GM19468 (cell line): Measurements from ENCODE around the gene SOX4.

Experiments
- ATAC-seq: cut with Tn5 transposase; IDR thresholded peaks from one replicate; pipeline ENCODE4 v1.9.1; 2021; ENCODE audit warnings: mild to moderate bottlenecking, moderate library complexity, moderate number of reproducible peaks; ENCODE audit not compliant: unreplicated experiment; ENCODE audit errors: extremely low read depth

Gene SOX4

DNA sequence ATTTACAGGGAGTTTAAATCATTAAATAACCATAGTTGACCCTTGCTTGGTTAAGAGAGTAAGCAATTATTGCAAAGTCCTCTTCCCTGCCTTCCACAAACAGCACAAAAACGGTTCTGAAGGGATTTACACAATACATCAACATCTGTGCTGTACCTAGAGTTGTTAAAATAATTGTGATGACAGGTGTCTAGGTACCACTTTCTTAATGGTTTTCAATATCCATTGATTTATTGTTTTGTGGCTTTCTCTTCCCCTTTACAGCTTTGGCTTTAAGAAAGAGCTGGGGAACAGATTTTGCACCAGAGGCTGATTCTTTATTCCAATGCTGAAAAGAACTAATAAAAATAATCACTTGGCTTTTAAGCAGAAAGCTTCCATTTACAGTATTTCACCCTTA is 598 bp upstream of the SOX4 start:
- ATAC-seq = no peak

DNA sequence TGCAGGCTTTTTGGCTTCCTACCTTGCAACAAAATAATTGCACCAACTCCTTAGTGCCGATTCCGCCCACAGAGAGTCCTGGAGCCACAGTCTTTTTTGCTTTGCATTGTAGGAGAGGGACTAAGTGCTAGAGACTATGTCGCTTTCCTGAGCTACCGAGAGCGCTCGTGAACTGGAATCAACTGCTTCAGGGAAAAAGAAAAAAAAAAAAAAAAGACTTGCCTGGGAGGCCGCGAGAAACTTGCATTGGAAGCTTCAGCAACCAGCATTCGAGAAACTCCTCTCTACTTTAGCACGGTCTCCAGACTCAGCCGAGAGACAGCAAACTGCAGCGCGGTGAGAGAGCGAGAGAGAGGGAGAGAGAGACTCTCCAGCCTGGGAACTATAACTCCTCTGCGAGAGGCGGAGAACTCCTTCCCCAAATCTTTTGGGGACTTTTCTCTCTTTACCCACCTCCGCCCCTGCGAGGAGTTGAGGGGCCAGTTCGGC is 420 bp downstream of the SOX4 start:
- no peak for ATAC-seq

DNA sequence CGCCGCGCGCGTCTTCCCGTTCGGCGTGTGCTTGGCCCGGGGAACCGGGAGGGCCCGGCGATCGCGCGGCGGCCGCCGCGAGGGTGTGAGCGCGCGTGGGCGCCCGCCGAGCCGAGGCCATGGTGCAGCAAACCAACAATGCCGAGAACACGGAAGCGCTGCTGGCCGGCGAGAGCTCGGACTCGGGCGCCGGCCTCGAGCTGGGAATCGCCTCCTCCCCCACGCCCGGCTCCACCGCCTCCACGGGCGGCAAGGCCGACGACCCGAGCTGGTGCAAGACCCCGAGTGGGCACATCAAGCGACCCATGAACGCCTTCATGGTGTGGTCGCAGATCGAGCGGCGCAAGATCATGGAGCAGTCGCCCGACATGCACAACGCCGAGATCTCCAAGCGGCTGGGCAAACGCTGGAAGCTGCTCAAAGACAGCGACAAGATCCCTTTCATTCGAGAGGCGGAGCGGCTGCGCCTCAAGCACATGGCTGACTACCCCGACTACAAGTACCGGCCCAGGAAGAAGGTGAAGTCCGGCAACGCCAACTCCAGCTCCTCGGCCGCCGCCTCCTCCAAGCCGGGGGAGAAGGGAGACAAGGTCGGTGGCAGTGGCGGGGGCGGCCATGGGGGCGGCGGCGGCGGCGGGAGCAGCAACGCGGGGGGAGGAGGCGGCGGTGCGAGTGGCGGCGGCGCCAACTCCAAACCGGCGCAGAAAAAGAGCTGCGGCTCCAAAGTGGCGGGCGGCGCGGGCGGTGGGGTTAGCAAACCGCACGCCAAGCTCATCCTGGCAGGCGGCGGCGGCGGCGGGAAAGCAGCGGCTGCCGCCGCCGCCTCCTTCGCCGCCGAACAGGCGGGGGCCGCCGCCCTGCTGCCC is 1.1 kb downstream of the SOX4 start:
- peak; percentile 4 for ATAC-seq

DNA sequence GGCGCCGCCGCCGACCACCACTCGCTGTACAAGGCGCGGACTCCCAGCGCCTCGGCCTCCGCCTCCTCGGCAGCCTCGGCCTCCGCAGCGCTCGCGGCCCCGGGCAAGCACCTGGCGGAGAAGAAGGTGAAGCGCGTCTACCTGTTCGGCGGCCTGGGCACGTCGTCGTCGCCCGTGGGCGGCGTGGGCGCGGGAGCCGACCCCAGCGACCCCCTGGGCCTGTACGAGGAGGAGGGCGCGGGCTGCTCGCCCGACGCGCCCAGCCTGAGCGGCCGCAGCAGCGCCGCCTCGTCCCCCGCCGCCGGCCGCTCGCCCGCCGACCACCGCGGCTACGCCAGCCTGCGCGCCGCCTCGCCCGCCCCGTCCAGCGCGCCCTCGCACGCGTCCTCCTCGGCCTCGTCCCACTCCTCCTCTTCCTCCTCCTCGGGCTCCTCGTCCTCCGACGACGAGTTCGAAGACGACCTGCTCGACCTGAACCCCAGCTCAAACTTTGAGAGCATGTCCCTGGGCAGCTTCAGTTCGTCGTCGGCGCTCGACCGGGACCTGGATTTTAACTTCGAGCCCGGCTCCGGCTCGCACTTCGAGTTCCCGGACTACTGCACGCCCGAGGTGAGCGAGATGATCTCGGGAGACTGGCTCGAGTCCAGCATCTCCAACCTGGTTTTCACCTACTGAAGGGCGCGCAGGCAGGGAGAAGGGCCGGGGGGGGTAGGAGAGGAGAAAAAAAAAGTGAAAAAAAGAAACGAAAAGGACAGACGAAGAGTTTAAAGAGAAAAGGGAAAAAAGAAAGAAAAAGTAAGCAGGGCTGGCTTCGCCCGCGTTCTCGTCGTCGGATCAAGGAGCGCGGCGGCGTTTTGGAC is 2.0 kb downstream of the SOX4 start:
- ATAC-seq = no peak

DNA sequence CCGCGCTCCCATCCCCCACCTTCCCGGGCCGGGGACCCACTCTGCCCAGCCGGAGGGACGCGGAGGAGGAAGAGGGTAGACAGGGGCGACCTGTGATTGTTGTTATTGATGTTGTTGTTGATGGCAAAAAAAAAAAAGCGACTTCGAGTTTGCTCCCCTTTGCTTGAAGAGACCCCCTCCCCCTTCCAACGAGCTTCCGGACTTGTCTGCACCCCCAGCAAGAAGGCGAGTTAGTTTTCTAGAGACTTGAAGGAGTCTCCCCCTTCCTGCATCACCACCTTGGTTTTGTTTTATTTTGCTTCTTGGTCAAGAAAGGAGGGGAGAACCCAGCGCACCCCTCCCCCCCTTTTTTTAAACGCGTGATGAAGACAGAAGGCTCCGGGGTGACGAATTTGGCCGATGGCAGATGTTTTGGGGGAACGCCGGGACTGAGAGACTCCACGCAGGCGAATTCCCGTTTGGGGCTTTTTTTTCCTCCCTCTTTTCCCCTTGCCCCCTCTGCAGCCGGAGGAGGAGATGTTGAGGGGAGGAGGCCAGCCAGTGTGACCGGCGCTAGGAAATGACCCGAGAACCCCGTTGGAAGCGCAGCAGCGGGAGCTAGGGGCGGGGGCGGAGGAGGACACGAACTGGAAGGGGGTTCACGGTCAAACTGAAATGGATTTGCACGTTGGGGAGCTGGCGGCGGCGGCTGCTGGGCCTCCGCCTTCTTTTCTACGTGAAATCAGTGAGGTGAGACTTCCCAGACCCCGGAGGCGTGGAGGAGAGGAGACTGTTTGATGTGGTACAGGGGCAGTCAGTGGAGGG is 2.8 kb downstream of the SOX4 start:
- no peak for ATAC-seq

DNA sequence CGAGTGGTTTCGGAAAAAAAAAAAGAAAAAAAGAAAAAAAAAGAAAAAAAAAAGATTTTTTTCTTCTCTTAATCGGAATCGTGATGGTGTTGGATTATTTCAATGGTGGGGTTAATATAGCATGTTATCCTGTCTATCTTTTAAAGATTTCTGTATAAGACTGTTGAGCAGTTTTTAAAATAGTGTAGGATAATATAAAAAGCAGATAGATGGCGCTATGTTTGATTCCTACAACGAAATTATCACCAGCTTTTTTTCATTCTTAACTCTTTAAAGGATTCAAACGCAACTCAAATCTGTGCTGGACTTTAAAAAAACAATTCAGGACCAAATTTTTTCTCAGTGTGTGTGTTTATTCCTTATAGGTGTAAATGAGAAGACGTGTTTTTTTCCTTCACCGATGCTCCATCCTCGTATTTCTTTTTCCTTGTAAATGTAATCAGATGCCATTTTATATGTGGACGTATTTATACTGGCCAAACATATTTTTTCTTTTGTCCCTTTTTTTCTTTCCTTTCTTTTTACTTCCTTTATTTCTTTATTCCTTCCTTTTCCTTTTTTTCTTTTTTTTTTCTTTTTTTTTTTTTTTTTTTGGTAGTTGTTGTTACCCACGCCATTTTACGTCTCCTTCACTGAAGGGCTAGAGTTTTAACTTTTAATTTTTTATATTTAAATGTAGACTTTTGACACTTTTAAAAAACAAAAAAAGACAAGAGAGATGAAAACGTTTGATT is 3.6 kb downstream of the SOX4 start:
- ATAC-seq = no peak

DNA sequence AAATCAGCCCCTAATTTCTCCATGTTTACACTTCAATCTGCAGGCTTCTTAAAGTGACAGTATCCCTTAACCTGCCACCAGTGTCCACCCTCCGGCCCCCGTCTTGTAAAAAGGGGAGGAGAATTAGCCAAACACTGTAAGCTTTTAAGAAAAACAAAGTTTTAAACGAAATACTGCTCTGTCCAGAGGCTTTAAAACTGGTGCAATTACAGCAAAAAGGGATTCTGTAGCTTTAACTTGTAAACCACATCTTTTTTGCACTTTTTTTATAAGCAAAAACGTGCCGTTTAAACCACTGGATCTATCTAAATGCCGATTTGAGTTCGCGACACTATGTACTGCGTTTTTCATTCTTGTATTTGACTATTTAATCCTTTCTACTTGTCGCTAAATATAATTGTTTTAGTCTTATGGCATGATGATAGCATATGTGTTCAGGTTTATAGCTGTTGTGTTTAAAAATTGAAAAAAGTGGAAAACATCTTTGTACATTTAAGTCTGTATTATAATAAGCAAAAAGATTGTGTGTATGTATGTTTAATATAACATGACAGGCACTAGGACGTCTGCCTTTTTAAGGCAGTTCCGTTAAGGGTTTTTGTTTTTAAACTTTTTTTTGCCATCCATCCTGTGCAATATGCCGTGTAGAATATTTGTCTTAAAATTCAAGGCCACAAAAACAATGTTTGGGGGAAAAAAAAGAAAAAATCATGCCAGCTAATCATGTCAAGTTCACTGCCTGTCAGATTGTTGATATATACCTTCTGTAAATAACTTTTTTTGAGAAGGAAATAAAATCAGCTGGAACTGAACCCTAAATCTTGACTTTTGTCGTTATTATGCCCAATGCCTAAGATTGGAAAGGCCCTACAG is 4.5 kb downstream of the SOX4 start:
- no peak for ATAC-seq

DNA sequence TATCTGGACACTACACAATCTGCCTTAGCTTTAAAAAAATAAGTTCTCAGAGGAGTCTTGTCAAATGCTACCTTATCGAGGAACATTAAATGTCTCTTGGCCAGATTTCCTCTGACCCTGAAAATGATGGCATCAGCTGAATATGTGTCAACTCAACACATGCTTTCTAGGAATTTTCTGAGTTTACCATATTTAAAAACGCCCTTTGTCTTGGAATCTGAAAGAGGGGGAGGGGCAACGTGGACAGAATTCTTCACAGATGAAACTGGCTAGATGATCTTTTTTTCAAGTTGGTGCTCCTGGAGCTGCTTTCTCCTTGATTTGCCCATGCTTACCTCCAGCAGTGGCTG is 5.1 kb downstream of the SOX4 start:
- ATAC-seq = no peak

DNA sequence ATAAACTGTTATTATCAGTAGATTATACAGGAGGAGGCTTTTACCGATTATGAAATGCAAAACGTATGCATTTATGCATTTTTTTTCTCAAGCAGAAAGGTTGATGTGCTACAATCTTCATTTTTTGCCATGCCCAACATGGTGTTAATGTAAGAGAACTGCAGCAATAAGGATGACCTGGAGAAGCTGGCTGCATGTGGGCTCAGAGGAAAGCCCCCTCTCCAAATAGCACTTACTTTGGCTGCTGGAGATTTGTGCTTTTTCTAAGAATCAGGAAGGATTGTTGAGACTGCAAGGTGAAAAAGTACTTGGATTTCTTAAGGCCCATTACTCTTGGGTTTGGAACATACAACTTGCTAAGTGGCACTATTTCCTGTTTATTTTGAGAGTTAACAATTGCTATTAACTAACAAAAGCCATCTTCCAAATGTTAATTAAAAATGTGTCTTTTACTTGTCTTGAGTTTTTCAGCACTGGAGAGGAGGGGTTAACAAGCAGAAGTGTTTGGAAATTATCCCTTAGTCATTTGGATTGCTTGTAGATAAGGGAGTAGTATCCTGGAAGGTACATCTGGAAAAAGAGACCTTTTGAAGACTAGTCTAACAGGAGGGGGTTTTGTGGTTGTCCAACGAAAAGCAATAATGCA is 5.6 kb downstream of the SOX4 start:
- no peak for ATAC-seq

DNA sequence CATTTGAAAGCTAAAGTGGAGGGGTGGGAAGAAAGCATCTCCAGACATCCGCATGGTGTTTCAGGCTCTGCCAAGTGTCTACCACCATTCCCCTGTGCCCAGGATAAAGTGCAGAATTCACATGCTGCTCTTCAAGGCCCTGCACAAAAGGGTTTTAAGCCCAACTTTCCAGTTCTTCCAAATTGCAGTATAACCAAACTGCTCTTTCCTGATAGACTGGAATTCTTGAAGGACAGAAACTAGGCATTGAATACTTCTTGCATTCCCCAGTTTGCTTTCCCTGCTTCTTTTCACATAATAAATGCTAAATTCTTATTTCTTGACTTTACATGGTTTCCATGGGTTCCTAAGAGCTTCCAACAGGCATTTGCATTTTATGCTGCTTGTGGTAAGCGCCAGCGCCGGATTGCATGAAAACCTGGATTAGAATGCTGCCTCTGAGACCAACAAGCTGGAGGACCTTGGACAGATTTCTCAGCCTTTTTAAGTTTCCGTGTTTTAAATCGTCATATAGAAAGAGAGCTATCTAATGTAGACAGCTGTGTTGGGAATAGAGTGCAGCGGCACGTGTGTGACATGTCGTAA is 7.9 kb downstream of the SOX4 start:
- no peak for ATAC-seq

DNA sequence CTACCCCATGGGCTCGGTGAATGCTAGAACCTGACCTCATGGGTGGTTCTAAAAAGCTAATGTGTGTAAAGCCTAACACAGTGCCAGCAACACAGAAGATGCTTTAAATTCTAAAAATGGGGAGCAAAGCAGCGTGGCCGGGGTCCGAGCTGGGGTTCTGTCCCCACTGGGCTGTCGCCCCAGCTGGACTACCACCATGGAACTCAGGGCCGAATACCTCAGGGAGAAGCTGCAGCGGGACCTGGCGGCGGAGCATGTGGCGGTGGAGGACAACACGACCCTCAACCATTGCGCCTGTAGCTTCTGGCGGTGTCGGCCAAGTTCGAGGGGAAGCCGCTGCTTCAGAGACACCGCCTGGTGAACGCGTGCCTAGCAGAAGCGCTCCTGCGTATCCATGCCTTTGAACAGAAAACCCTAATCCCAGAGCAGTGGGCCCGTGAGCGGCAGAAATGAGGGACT is 8.4 kb downstream of the SOX4 start:
- no peak for ATAC-seq

DNA sequence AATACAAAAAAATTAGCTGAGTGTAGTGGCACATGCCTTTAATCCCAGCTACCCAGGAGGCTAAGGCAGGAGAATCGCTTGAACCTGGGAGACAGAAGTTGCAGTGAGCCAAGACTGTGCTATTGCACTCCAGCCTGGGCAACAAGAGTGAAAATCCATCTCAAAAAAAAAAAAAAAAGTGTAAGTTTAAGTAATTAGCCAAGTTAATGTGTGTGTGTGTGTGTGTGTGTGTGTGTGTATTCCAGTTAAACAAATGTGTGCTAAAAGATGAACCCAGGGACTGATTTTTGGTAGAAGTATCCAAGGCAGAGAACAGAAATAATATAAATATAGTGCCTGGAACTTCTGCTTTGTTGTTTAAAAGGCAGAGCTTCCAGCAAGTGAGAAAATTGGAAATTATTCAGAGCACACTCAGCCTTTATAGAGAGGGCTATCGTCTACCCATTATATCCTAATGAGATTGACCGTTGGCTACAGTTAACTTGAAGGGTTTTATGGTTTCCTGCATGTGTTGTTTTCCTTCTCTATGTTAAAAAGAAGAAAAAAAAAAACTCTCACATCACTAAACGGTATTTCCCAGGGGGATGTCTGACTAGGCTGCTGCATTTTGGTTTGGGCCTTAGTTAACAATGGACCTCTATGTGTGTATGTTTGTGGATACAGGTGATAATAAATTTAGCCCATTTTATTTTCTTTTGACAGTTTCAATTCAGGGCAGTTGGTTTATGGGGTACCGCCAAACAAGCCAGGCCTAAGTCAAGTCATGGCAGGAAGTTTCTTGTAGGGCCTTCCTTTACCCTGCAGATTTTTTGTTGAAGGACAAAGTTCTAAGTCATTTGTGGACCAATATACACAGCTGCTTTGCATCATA is 9.8 kb downstream of the SOX4 start:
- no peak for ATAC-seq

DNA sequence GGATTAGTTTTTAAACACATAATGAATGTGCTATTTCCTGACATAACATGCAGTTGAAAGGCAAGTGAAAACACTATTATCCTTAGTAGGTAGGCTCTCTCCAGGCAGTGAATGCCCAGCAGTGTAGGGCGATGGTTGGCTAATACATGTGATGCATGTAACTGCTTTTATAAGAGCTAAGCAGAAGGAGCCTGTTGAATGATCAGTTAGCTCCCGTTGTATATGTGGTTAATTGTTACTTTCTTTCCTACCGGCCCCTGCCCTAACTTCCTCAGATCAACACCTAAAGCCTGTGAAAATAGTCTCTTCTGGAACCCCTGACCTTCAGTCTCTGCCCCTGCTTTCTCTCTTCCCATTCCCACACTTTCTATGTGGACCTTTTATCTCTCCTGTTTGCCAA is 10.5 kb downstream of the SOX4 start:
- ATAC-seq = no peak

DNA sequence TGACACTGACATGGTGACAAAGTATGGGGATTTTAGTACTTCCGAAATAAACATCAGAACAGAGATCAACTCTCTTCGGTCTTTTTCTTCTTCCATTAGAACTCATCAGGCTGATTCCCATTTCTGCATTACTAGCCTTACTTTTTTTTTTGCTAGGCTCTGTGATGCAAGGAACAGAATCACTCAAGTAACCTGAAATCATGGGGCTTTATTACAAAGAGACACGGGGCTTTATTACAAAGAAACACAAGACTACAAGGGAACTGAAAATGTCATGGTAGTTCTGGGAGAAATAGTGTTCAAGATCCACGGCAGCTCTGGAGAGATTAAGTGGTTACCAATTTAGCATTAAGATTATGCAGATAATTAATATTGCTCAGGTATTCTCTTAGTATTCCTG is 11.6 kb downstream of the SOX4 start:
- ATAC-seq = no peak

DNA sequence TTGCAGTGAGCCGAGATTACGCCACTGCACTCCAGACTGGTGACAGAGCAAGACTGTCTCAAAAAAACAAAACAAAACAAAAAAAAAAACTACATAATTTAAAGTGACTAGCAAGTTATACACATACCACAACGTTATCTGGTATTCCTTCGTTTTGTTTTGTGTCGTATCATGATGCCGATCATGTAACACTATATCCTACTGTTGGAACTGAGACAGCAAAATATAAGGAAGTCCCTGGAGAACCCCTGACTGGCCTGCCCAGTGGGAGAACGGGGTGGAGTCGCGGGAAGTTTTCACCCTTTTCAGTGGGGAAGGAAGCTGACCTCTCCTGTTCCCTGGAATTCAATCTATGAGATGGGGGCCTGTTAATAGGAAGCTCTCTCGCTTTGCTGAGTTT is 15.1 kb downstream of the SOX4 start:
- ATAC-seq = no peak

DNA sequence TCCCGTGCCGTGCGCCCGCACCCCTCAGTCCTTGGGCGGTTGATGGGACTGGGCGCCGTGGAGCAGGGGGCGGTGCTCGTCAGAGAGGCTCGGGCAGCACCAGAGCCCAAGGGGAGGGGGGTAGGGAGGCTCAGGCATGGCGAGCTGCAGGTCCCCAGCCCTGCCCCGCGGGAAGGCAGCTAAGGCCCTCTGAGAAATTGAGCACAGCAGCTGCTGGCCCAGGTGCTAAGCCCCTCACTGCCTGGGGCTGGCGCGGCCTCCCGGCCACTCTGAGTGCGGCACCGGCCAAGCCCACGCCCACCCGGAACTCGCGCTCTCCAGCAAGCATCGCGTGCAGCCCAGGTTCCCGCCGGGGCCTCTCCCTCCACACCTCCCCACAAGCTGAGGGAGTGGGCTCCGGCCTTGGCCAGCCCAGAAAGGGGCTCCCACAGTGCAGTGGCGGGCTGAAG is 16.4 kb downstream of the SOX4 start:
- ATAC-seq = no peak

DNA sequence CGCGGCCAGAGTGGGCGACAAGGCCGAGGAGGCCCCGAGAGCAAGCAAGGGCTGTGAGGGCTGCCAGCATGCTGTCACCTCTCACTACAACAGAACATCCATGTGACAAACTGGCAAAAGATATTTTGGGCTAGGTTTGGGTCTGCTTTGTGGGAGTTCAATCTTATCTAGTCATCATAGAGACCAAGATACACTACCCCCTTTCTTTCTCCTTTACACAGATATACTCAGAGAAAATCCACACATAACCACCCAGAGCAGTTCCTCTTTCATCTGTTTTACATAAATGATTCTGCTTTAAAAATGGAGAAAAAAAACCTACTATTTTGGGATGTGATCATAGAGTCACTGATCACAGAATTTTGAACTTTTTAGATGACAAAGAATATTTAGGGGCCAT is 16.8 kb downstream of the SOX4 start:
- no peak for ATAC-seq
